H9 (cell line): ENCODE data around the gene NLRC3. TPM values are rescaled to one million over a fixed set of nuclear protein-coding genes. Genes with fewer than 3 reads are reported as not detected.
A peak's percentile ranks its signal among the peaks of the same experiment; 100 is the strongest.

Experiments
- DNase-seq: peaks from one replicate; pipeline ENCODE4 v3.0.0-alpha.2; 2017
- H2AFZ ChIP-seq: one replicate; pipeline ENCODE4 v1.6.1; 2013; ENCODE audit warnings: mild to moderate bottlenecking, low read length, control low read depth, moderate library complexity
- H2AK5ac ChIP-seq: 2 replicates; pipeline ENCODE4 v1.6.1; 2013; ENCODE audit warnings: low read length, control low read depth, mixed read lengths; ENCODE audit not compliant: insufficient read length
- H2BK120ac ChIP-seq: one replicate; pipeline ENCODE4 v1.6.1; 2013; ENCODE audit warnings: low read depth, mild to moderate bottlenecking, low read length, control low read depth, inconsistent platforms; ENCODE audit not compliant: poor library complexity, severe bottlenecking
- H2BK12ac ChIP-seq: 2 replicates; pipeline ENCODE4 v1.6.1; 2013; ENCODE audit warnings: low read length, control low read depth, mixed read lengths, low read depth; ENCODE audit not compliant: insufficient read length
- H2BK15ac ChIP-seq: 2 replicates; pipeline ENCODE4 v1.6.1; 2013; ENCODE audit warnings: low read depth, low read length, control low read depth
- H2BK20ac ChIP-seq: one replicate; pipeline ENCODE4 v1.6.1; 2013; ENCODE audit warnings: low read depth, mild to moderate bottlenecking, low read length, control low read depth, inconsistent platforms; ENCODE audit not compliant: poor library complexity, severe bottlenecking
- H2BK5ac ChIP-seq: 2 replicates; pipeline ENCODE4 v1.6.1; 2013; ENCODE audit warnings: low read length, control low read depth, mixed read lengths; ENCODE audit not compliant: insufficient read length
- H3K14ac ChIP-seq: 2 replicates; pipeline ENCODE4 v1.6.1; 2013; ENCODE audit warnings: low read length, control low read depth; ENCODE audit not compliant: insufficient read depth
- H3K18ac ChIP-seq: 2 replicates; pipeline ENCODE4 v1.6.1; 2013; ENCODE audit warnings: low read depth, mild to moderate bottlenecking, mixed read lengths, low read length, control low read depth; ENCODE audit not compliant: insufficient read length
- H3K23ac ChIP-seq: 2 replicates; pipeline ENCODE4 v1.6.1; 2013; ENCODE audit warnings: low read length, control low read depth, mixed read lengths, low read depth; ENCODE audit not compliant: insufficient read length
- H3K23me2 ChIP-seq: 2 replicates; pipeline ENCODE4 v1.6.1; 2013; ENCODE audit warnings: low read depth, mild to moderate bottlenecking, mixed read lengths, low read length, control low read depth; ENCODE audit not compliant: insufficient read length, poor library complexity, severe bottlenecking
- H3K27ac ChIP-seq: 2 replicates; pipeline ENCODE4 v1.5.1; 2013; ENCODE audit warnings: low read length, control low read depth, mixed read lengths, low read depth; ENCODE audit not compliant: insufficient read length
- H3K27me3 ChIP-seq: 2 replicates; pipeline ENCODE4 v1.6.1; 2013; ENCODE audit warnings: low read length, control low read depth, inconsistent platforms; ENCODE audit not compliant: insufficient read depth
- H3K4ac ChIP-seq: 2 replicates; pipeline ENCODE4 v1.6.1; 2013; ENCODE audit warnings: low read depth, mild to moderate bottlenecking, control low read depth, inconsistent platforms, low read length, moderate library complexity
- H3K4me1 ChIP-seq: 2 replicates; pipeline ENCODE4 v1.6.1; 2013; ENCODE audit warnings: low read length, control low read depth, inconsistent platforms; ENCODE audit not compliant: insufficient read depth
- H3K4me2 ChIP-seq: 2 replicates; pipeline ENCODE4 v1.6.1; 2013; ENCODE audit warnings: low read length, control low read depth, mixed read lengths; ENCODE audit not compliant: insufficient read length, insufficient read depth
- H3K56ac ChIP-seq: 2 replicates; pipeline ENCODE4 v1.6.1; 2013; ENCODE audit warnings: low read depth, mild to moderate bottlenecking, mixed read lengths, low read length, control low read depth; ENCODE audit not compliant: insufficient read length
- H3K79me1 ChIP-seq: 2 replicates; pipeline ENCODE4 v1.6.1; 2013; ENCODE audit warnings: low read depth, mild to moderate bottlenecking, moderate library complexity, low read length, control low read depth, inconsistent platforms; ENCODE audit not compliant: insufficient read depth, poor library complexity, severe bottlenecking
- H3K79me2 ChIP-seq: 2 replicates; pipeline ENCODE4 v1.6.1; 2013; ENCODE audit warnings: low read length, control low read depth, inconsistent platforms; ENCODE audit not compliant: insufficient read depth
- H3K9ac ChIP-seq: 2 replicates; pipeline ENCODE4 v1.6.1; 2013; ENCODE audit warnings: low read length, control low read depth, mixed read lengths; ENCODE audit not compliant: insufficient read length; ENCODE audit errors: extremely low read depth
- H3K9me3 ChIP-seq: one replicate; pipeline ENCODE4 v1.6.1; 2013; ENCODE audit warnings: low read depth, low read length, inconsistent platforms; ENCODE audit not compliant: control insufficient read depth
- H3T11ph ChIP-seq: one replicate; pipeline ENCODE4 v1.6.1; 2013; ENCODE audit warnings: mild to moderate bottlenecking, low read length, control low read depth, inconsistent platforms
- H4K20me1 ChIP-seq: one replicate; pipeline ENCODE4 v1.6.1; 2013; ENCODE audit not compliant: control insufficient read depth, insufficient read length, insufficient read depth
- H4K5ac ChIP-seq: 2 replicates; pipeline ENCODE4 v1.6.1; 2013; ENCODE audit warnings: low read depth, mild to moderate bottlenecking, mixed read lengths, low read length, control low read depth; ENCODE audit not compliant: insufficient read length
- H4K8ac ChIP-seq: replicated peaks from 2 replicates; pipeline ENCODE4 v1.6.1; 2013; ENCODE audit warnings: low read length, control low read depth, mixed read lengths, low read depth; ENCODE audit not compliant: insufficient read length
- H4K91ac ChIP-seq: 2 replicates; pipeline ENCODE4 v1.6.1; 2013; ENCODE audit warnings: low read depth, mild to moderate bottlenecking, moderate library complexity, mixed read lengths, low read length, control low read depth; ENCODE audit not compliant: insufficient read length
- H3K27ac Mint-ChIP-seq, 3 experiments: 2 replicates in 2 of 3; 3 replicates in 1 of 3; pipeline ENCODE4 v1.8.0; 2020 to 2021; ENCODE audit warnings: mixed read lengths in 3 of 3, mild to moderate bottlenecking in 1 of 3, moderate library complexity in 1 of 3
- H3K27me3 Mint-ChIP-seq: 2 replicates; pipeline ENCODE4 v1.8.0; 2021; ENCODE audit warnings: low read depth, mild to moderate bottlenecking, moderate library complexity, mixed read lengths
- H3K36me3 Mint-ChIP-seq, 3 experiments: 2 replicates in 2 of 3; 3 replicates in 1 of 3; pipeline ENCODE4 v1.8.0; 2020 to 2021; ENCODE audit warnings: low read depth in 3 of 3, mixed read lengths in 3 of 3; ENCODE audit not compliant: insufficient read depth in 1 of 3
- H3K4me1 Mint-ChIP-seq, 2 experiments: 2 replicates each; pipeline ENCODE4 v1.8.0; 2020; ENCODE audit warnings: mixed read lengths in 2 of 2
- H3K4me3 Mint-ChIP-seq, 2 experiments: 2 replicates in 1 of 2; 3 replicates in 1 of 2; pipeline ENCODE4 v1.8.0; 2020 to 2021; ENCODE audit warnings: mild to moderate bottlenecking in 2 of 2, mixed read lengths in 2 of 2, moderate library complexity in 1 of 2
- H3K9me3 Mint-ChIP-seq, 2 experiments: 2 replicates in 1 of 2; 3 replicates in 1 of 2; pipeline ENCODE4 v1.8.0; 2020; ENCODE audit warnings: mild to moderate bottlenecking in 2 of 2, mixed read lengths in 2 of 2, moderate library complexity in 1 of 2
- WGBS: extraction: QIAGEN DNeasy Blood & Tissue Kit; methylation state at CpG from one replicate; pipeline ENCODE4 v1.1.7; 2013; ENCODE audit warnings: missing lambda C conversion rate, low lambda C conversion rate, mixed read lengths; ENCODE audit not compliant: insufficient read length; ENCODE audit errors: extremely low coverage; 5-methylcytosine and 5-hydroxymethylcytosine counted together
- total RNA-seq: library from RNA; stranded (reverse); gene quantifications from 2 replicates; pipeline ENCODE4 v1.2.1, GENCODE V29; 2021
- TF ChIP-seq, protein P1 (sequence below): fragments of 200-600 bp; sonication (generic); conservative IDR thresholded peaks from 3 replicates; pipeline ENCODE4 v1.8.0; 2021; ENCODE audit warnings: antibody characterized with exemption, mild to moderate bottlenecking

NLRC3 gene
- total RNA-seq, 1 experiment from 2014 or later = 0.44 TPM

- peaks cover 2 to 9% (median 9%) of the 10 kb centered on the region in 3 experiments; a peak in 5 of 7 replicates for H3K36me3 Mint-ChIP-seq
- WGBS = no CpG with 5 or more reads among the region's 8 CpGs
- H3K27me3 ChIP-seq = no peaks in the 10 kb centered on the region
- H3K27ac Mint-ChIP-seq = peak overlapping the region in 2 of 3 experiments; percentile 41 to 64; a peak in 2 of 7 replicates
- H3K9me3 Mint-ChIP-seq = no peaks in the 10 kb centered on the region
- H3K79me2 ChIP-seq = no peaks in the 10 kb centered on the region
- no peak overlapping the region for H2BK15ac ChIP-seq
- H3K56ac ChIP-seq = no peak overlapping the region
- no peak overlapping the region for H3T11ph ChIP-seq
- H2BK12ac ChIP-seq = no peak overlapping the region
- H3K4me3 Mint-ChIP-seq = no peak overlapping the region
- H3K18ac ChIP-seq = no peak overlapping the region
- no peaks in the 10 kb centered on the region for H3K79me1 ChIP-seq
- no peak overlapping the region for H2BK120ac ChIP-seq
- DNase-seq = no peak
- no peak overlapping the region for H4K8ac ChIP-seq
- H2BK20ac ChIP-seq = no peak overlapping the region
- no peak overlapping the region for H3K27ac ChIP-seq
- no peaks in the 10 kb centered on the region for H3K4me1 ChIP-seq
- H2BK5ac ChIP-seq = no peak overlapping the region
- H3K4me2 ChIP-seq = no peak overlapping the region
- no peak overlapping the region for H4K91ac ChIP-seq
- no peak overlapping the region for H3K23ac ChIP-seq
- H3K23me2 ChIP-seq = no peaks in the 10 kb centered on the region
- peaks cover 10 to 25% of the 10 kb centered on the region in 2 experiments; a peak in 3 of 4 replicates for H3K4me1 Mint-ChIP-seq
- H4K5ac ChIP-seq = no peak overlapping the region
- no peaks in the 10 kb centered on the region for H4K20me1 ChIP-seq
- no peaks in the 10 kb centered on the region for H3K9me3 ChIP-seq
- H3K27me3 Mint-ChIP-seq = no peaks in the 10 kb centered on the region; the same call in 1 of the 2 replicates
- H3K4ac ChIP-seq = no peak overlapping the region
- no peak overlapping the region for H3K14ac ChIP-seq
- H3K9ac ChIP-seq = no peak overlapping the region
- H2AK5ac ChIP-seq = no peak overlapping the region
- TF ChIP-seq, protein P1, sequence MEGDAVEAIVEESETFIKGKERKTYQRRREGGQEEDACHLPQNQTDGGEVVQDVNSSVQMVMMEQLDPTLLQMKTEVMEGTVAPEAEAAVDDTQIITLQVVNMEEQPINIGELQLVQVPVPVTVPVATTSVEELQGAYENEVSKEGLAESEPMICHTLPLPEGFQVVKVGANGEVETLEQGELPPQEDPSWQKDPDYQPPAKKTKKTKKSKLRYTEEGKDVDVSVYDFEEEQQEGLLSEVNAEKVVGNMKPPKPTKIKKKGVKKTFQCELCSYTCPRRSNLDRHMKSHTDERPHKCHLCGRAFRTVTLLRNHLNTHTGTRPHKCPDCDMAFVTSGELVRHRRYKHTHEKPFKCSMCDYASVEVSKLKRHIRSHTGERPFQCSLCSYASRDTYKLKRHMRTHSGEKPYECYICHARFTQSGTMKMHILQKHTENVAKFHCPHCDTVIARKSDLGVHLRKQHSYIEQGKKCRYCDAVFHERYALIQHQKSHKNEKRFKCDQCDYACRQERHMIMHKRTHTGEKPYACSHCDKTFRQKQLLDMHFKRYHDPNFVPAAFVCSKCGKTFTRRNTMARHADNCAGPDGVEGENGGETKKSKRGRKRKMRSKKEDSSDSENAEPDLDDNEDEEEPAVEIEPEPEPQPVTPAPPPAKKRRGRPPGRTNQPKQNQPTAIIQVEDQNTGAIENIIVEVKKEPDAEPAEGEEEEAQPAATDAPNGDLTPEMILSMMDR = no peak
- no peak overlapping the region for H2AFZ ChIP-seq
Measured at GRCh38 chr16:3578121-3578520, 918 bp upstream of the NLRC3 start.
